ENCODE data around the gene PDE4A.

- TF ChIP-seq POLR2A (IDR thresholded peaks at IDR 0.05), result no peak
- TF ChIP-seq, protein P1, sequence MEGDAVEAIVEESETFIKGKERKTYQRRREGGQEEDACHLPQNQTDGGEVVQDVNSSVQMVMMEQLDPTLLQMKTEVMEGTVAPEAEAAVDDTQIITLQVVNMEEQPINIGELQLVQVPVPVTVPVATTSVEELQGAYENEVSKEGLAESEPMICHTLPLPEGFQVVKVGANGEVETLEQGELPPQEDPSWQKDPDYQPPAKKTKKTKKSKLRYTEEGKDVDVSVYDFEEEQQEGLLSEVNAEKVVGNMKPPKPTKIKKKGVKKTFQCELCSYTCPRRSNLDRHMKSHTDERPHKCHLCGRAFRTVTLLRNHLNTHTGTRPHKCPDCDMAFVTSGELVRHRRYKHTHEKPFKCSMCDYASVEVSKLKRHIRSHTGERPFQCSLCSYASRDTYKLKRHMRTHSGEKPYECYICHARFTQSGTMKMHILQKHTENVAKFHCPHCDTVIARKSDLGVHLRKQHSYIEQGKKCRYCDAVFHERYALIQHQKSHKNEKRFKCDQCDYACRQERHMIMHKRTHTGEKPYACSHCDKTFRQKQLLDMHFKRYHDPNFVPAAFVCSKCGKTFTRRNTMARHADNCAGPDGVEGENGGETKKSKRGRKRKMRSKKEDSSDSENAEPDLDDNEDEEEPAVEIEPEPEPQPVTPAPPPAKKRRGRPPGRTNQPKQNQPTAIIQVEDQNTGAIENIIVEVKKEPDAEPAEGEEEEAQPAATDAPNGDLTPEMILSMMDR (IDR thresholded peaks at IDR 0.05), result no peak
Observed at GRCh38 chr19:10422046-10422461, 1.7 kb downstream of the PDE4A start.

Data from adrenal gland (tissue), 5 donors.